Activated CD8-positive, alpha-beta memory T cell treated with anti-CD3 and anti-CD28 coated beads for 36 hours (primary cell): ENCODE data around the gene MS4A12. TPM values are rescaled to one million over a fixed set of nuclear protein-coding genes. Genes with fewer than 3 reads are reported as not detected.
"Not testable (repeated sequence)": the region's sequence is repeated elsewhere in the genome, so short reads cannot be mapped to it uniquely, and the experiment has no call there.

Source experiments
- CTCF ChIA-PET: fragments of 350-600 bp; sonication (Branson Sonifier 250); formaldehyde crosslinking; loops from one replicate; lab custom pipeline; 2021; ENCODE audit warnings: antibody characterized with exemption; lab: Charles Lee
- POLR2A ChIA-PET: fragments of 350-600 bp; sonication (Branson Sonifier 250); formaldehyde crosslinking; loops from one replicate; lab custom pipeline; 2021; ENCODE audit warnings: antibody characterized with exemption; lab: Charles Lee
- total RNA-seq, 2 experiments: library from RNA; stranded (reverse); gene quantifications; one replicate each; pipeline ENCODE4 v1.2.3, GENCODE V29; 2021

Gene MS4A12
- total RNA-seq, 2 experiments from 2014 or later = not detected

GRCh38 chr11:60509609-60510008 lies 17.0 kb downstream of the MS4A12 start:
- CTCF ChIA-PET = interaction anchor here (0.6 kb wide), 1 partner anchor 86 kb away, joined by 3 read pairs; no protein-coding TSS in a partner anchor

DNA sequence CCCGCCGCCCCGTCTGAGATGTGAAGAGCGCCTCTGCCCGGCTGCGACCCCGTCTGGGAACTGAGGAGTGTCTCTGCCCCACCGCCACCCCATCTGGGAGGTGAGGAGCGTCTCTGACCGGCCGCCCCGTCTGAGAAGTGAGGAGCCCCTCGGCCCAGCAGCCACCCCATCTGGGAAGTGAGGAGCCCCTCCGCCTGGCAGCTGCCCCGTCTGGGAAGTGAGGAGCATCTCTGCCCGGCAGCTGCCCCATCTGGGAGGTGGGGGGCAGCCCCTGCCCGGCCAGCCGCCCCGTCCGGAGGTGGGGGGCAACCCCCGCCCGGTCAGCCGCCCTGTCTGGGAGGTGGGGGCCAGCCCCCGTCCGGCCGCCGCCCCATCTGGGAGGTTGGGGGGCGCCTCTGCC lies 17.6 kb downstream of the MS4A12 start:
- CTCF ChIA-PET, POLR2A ChIA-PET: not testable (repeated sequence)

More at GRCh38 chr11:60509609-60510008, 17.0 kb downstream of the MS4A12 start:
- POLR2A ChIA-PET = not testable (repeated sequence)

DNA sequence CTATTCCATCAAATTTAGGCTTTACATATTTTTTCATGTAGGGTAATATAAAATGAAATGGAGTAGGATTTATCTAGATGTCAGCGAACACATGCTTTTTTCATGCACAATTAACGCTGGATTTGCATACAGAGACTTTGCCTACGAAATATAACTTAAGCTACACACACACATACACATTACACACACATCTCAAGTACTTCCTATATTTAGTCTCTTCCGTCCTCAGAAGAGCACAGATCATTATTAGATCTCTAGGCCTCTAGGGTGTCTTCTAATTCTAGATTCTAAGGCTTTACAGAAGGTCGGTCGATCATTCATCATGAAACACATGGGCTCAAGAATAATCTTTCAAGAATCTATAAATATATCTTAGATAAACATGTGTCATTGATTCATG lies 18.8 kb downstream of the MS4A12 start:
- ChIA-PET CTCF (no interaction called here), POLR2A (no interaction called here)

GRCh38 chr11:60512651-60513225 lies 20.2 kb downstream of the MS4A12 start:
- ChIA-PET CTCF (no interaction called here), POLR2A (no interaction called here)

- ChIA-PET POLR2A (no interaction called here), CTCF (no interaction called here)
Observed at GRCh38 chr11:60513496-60514460, 21.2 kb downstream of the MS4A12 start.

DNA sequence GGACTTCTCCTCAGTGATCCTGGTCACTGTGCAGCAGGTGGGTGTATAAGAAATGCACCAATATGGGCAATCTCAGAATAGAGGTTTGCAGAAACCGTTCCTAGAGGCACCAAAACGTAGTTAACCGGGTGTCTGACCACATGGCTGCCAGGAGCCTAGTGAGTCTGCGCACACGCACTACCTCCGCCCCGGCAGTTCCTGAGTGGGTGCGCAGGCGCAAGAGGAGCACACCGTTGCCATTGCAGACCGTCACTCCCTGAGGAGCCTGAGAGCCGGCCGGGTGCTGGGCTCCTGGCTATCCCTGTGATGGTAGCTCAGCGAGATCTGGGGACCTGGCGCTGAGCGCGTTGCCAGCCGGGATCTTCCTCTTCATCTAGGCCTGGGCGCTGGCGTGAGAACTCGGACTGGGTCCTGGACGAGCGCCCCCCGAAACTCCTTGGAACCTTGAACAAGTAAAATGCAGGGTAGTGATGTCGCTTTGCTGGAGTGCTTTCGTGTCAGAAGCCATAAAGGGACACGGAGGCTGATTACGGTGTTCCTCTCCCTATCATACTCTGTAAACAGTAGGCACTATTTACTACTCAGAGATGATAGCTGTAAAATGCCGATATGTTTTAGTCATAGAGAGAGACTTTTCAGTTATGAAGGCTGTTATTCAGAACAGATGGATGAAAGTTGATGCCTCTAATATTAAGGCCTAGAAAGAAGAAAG lies 22.7 kb downstream of the MS4A12 start, which contains the start of gene MS4A13:
Gene MS4A13, plus strand, starts transcription at position 249 of the 712 bp plus-strand sequence. CDS start 2,692 bp downstream, outside the sequence.
- ChIA-PET CTCF (no interaction called here), POLR2A (no interaction called here)

DNA sequence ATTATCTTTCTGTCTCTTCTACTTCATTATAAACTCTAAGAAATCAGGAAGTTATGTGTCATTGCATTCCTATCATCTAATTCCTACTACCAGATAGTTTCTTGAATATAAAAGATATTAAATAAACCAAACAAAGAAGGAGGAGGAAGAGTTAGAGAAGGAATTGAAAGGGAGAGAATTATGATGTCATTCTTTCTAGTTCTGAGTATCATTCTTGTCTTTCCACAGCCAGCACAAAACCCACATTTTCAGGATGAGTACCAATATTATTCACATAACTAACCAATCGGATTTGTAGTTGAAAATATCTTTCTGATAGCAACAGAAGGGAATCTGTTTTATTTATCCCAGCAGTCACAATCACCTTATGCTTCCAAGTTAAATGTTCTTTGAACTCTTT lies 35.9 kb downstream of the MS4A12 start:
- CTCF ChIA-PET = no interaction called here
- POLR2A ChIA-PET = no interaction called here

DNA sequence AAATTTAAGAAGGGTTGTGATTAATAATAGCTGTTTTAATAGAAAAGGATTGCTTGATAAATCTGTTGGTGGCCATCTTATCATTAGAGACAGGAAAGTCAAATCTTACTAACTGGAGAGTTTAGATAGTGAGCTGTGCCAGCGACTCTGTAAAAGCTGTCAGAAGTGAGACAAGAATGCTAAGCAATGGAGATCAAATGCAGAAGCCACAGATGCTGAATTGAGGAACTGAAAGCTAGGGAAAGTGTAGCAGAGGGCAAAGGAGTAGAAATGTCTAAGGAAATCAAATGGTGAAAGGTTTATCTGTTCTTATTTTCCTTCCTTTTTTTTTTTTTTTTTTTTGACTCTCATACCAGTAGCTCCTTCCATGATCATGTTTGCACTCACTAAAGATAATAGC lies 36.4 kb downstream of the MS4A12 start:
- POLR2A ChIA-PET = no interaction called here
- CTCF ChIA-PET = no interaction called here

- POLR2A ChIA-PET = no interaction called here
- CTCF ChIA-PET = no interaction called here
Observed at GRCh38 chr11:60530454-60531100, 38.0 kb downstream of the MS4A12 start.

DNA sequence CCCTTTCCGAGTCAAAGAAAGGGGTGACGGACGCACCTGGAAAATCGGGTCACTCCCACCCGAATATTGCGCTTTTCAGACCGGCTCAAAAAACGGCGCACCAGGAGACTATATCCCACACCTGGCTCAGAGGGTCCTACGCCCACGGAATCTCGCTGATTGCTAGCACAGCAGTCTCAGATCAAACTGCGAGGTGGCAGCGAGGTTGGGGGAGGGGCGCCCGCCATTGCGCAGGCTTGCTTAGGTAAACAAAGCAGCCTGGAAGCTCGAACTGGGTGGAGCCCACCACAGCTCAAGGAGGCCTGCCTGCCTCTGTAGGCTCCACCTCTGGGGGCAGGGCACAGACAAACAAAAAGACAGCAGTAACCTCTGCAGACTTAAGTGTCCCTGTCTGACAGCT lies 39.8 kb downstream of the MS4A12 start:
- CTCF ChIA-PET, POLR2A ChIA-PET: not testable (repeated sequence)

DNA sequence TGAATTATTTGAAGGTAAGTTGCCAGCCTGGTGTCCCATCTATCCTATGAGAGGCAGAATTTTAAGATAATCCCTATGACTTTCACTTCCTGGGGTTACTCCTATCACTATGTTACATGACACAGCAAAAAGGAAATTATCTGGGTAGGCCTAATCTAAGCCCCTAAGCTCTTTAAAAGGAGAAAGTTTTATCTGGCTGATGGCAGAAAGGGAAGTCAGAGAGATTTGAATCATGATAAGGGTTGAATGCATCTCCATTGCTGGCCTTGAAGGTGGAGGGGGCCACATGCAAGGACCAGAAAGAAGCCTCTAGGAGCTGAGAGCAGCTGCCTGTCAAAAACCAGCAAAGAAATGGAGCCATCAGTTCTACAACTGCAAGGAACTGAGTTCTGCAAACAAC lies 46.0 kb downstream of the MS4A12 start:
- POLR2A ChIA-PET = not testable (repeated sequence)
- CTCF ChIA-PET = interaction anchor here (0.7 kb wide), 1 partner anchor 32 kb away, joined by 3 read pairs; no protein-coding TSS in a partner anchor

DNA sequence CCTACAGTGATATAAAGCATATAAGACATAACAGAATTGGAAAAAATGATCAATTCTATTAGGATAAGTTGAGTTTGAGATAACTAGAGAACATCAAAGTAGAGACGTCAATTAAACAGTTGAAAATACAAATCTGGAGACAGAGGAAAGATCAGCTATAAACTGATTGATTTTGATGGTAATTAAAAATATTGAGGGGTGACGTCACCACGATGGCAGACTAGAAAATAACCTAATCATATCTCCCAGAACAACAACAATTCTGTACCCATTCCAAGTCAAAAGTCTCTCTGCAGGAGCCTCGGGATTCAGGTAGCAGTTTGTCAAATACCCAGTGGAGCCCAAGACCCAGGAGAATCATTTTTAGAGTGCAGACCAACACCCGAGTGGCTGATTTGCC lies 51.5 kb downstream of the MS4A12 start:
- POLR2A ChIA-PET = no interaction called here
- CTCF ChIA-PET = no interaction called here

Other genes starting within 250 kb of the MS4A12 start
- not detected for gene MS4A4E, start 249.6 kb upstream of the MS4A12 start, total RNA-seq
- not detected for gene MS4A4A, start 212.1 kb upstream of the MS4A12 start, total RNA-seq
- gene MS4A6E, start 165.5 kb upstream of the MS4A12 start, total RNA-seq = not detected
- gene MS4A7, start 114.2 kb upstream of the MS4A12 start, total RNA-seq = not detected
- gene MS4A14, start 96.3 kb upstream of the MS4A12 start, total RNA-seq = not detected
- gene MS4A5, start 63.2 kb upstream of the MS4A12 start, total RNA-seq = not detected
- gene MS4A1, start 36.9 kb upstream of the MS4A12 start, total RNA-seq = under 1 TPM in 1 of 2 experiments, not detected in 1; 0.06 TPM
- gene MS4A13, start 22.6 kb downstream of the MS4A12 start, total RNA-seq = not detected
- not detected for gene MS4A8, start 206.8 kb downstream of the MS4A12 start, total RNA-seq
- not detected for gene MS4A18, start 231.9 kb downstream of the MS4A12 start, total RNA-seq